SK-N-SH (cell line): ENCODE data around the gene VPS18. TPM values are rescaled to one million over a fixed set of nuclear protein-coding genes. Genes with fewer than 3 reads are reported as not detected.

ENCODE experiments used
- CTCF ChIA-PET: fragments of 300-600, 350-600 bp; formaldehyde crosslinking; extraction: SDS; loops from one replicate; lab custom pipeline; 2021; lab: Yijun Ruan, JAX
- POLR2A ChIA-PET: fragments of 350-600 bp; sonication (Branson Sonifier 250); formaldehyde crosslinking; extraction: SDS; loops from one replicate; lab custom pipeline; 2020; ENCODE audit warnings: antibody characterized with exemption, inconsistent platforms; lab: Yijun Ruan, JAX
- DNase-seq: peaks from one replicate; pipeline ENCODE4 v3.0.0; 2012
- H2AFZ ChIP-seq: fragments of 200-600 bp; sonication (generic); 2 replicates; pipeline ENCODE4 v1.8.1; 2016; ENCODE audit warnings: antibody characterized with exemption, mild to moderate bottlenecking, low read depth
- H3F3A ChIP-seq: fragments of 200-600 bp; sonication (generic); replicated peaks from 2 replicates; pipeline ENCODE3; 2016; ENCODE audit warnings: antibody characterized with exemption, mild to moderate bottlenecking; ENCODE audit not compliant: insufficient read depth
- H3K27ac ChIP-seq, 2 experiments: fragments of 200-500 bp in 1 of 2; fragments of 200-600 bp in 1 of 2; sonication (Bioruptor generic) in 1 of 2; sonication (generic), shearing (Covaris generic) in 1 of 2; 2 replicates each; pipeline versions ENCODE4 v1.5.1 to v1.6.1; 2014 to 2016; ENCODE audit warnings: low read depth in 2 of 2, inconsistent platforms in 1 of 2, low read length in 1 of 2, mild to moderate bottlenecking in 1 of 2, mixed read lengths in 1 of 2
- H3K27me3 ChIP-seq: fragments of 200-600 bp; sonication (generic), shearing (Covaris generic); 2 replicates; pipeline ENCODE4 v1.6.1; 2016; ENCODE audit warnings: mixed run types; ENCODE audit not compliant: insufficient read depth
- H3K36me3 ChIP-seq, 2 experiments: fragments of 200-500 bp in 1 of 2; fragments of 200-600 bp in 1 of 2; sonication (Bioruptor generic) in 1 of 2; sonication (generic) in 1 of 2; replicated peaks in 1 of 2; 2 replicates each; pipeline versions ENCODE3 to v1.5.1; 2014 to 2016; ENCODE audit warnings: low read length in 1 of 2, mild to moderate bottlenecking in 1 of 2; ENCODE audit not compliant: insufficient read depth in 2 of 2, control insufficient read depth in 1 of 2
- H3K4me1 ChIP-seq, 2 experiments: fragments of 200-500 bp in 1 of 2; fragments of 200-600 bp in 1 of 2; sonication (Bioruptor generic) in 1 of 2; sonication (generic), shearing (Covaris generic) in 1 of 2; 2 replicates each; pipeline versions ENCODE4 v1.5.1 to v1.6.1; 2014 to 2016; ENCODE audit warnings: low read depth in 1 of 2, low read length in 1 of 2, mixed run types in 1 of 2; ENCODE audit not compliant: insufficient read depth in 2 of 2, control insufficient read depth in 1 of 2
- H3K4me2 ChIP-seq: fragments of 200-600 bp; sonication (generic), shearing (Covaris generic); 2 replicates; pipeline ENCODE4 v1.6.1; 2017; ENCODE audit warnings: mixed run types
- H3K4me3 ChIP-seq, 2 experiments: fragments of 200-500 bp in 1 of 2; fragments of 200-600 bp in 1 of 2; sonication (Bioruptor generic) in 1 of 2; sonication (generic), shearing (Covaris generic) in 1 of 2; 2 replicates each; pipeline versions ENCODE4 v1.5.1 to v1.8.1; 2014 to 2016; ENCODE audit warnings: low read depth in 2 of 2, inconsistent platforms in 1 of 2, low read length in 1 of 2, mild to moderate bottlenecking in 1 of 2, mixed read lengths in 1 of 2, moderate library complexity in 1 of 2
- H3K79me2 ChIP-seq: fragments of 200-600 bp; sonication (generic); 2 replicates; pipeline ENCODE4 v1.8.1; 2017; ENCODE audit warnings: mild to moderate bottlenecking; ENCODE audit not compliant: insufficient read depth
- H3K9ac ChIP-seq: fragments of 200-600 bp; sonication (generic); 2 replicates; pipeline ENCODE4 v1.6.1; 2017; ENCODE audit warnings: mixed run types
- H3K9me2 ChIP-seq: fragments of 200-600 bp; sonication (generic); 2 replicates; pipeline ENCODE4 v1.6.1; 2017; ENCODE audit warnings: mixed run types
- H3K9me3 ChIP-seq: fragments of 200-600 bp; sonication (generic); 2 replicates; pipeline ENCODE4 v1.6.1; 2017; ENCODE audit warnings: mixed run types, mild to moderate bottlenecking, moderate library complexity
- H4K20me1 ChIP-seq: fragments of 200-600 bp; sonication (generic); 2 replicates; pipeline ENCODE4 v1.6.1; 2017; ENCODE audit warnings: mild to moderate bottlenecking, mixed run types; ENCODE audit not compliant: insufficient read depth
- EP300 ChIP-seq, 2 experiments: IDR thresholded peaks; 2 replicates each; pipeline versions ENCODE4 v1.4.0 to v1.6.1; 2012; ENCODE audit warnings: borderline replicate concordance in 1 of 2, low read depth in 1 of 2, low read length in 1 of 2
- EZH2phosphoT487 ChIP-seq: fragments of 200-600 bp; sonication (generic); IDR thresholded peaks from 2 replicates; pipeline ENCODE4 v1.6.1; 2017; ENCODE audit warnings: low read depth, mixed run types, mild to moderate bottlenecking, antibody characterized with exemption, moderate library complexity, borderline replicate concordance
- FOSL2 ChIP-seq: IDR thresholded peaks from 2 replicates; pipeline ENCODE4 v1.4.0; 2012; ENCODE audit warnings: low read depth, mild to moderate bottlenecking, moderate library complexity, borderline replicate concordance
- FOXJ3 ChIP-seq: sonication (generic); formaldehyde crosslinking; IDR thresholded peaks from 2 replicates; pipeline ENCODE4 v1.5.1; 2020; ENCODE audit warnings: mild to moderate bottlenecking, missing genetic modification reagents
- FOXM1 ChIP-seq: IDR thresholded peaks from 2 replicates; pipeline ENCODE4 v1.4.0; 2012; ENCODE audit warnings: low read depth, mild to moderate bottlenecking
- GABPA ChIP-seq: IDR thresholded peaks from 2 replicates; pipeline ENCODE4 v1.4.0; 2012; ENCODE audit warnings: low read depth, mild to moderate bottlenecking
- JUND ChIP-seq: IDR thresholded peaks from 2 replicates; pipeline ENCODE4 v1.4.0; 2012
- NRF1 ChIP-seq: IDR thresholded peaks from 2 replicates; pipeline ENCODE4 v1.6.1; 2012; ENCODE audit warnings: low read depth, mild to moderate bottlenecking, low read length
- POLR2AphosphoS5 ChIP-seq: IDR thresholded peaks from 2 replicates; pipeline ENCODE4 v1.6.1; 2012; ENCODE audit warnings: low read depth, low read length
- RAD21 ChIP-seq: IDR thresholded peaks from 2 replicates; pipeline ENCODE4 v1.6.1; 2012; ENCODE audit warnings: mild to moderate bottlenecking, low read length
- TEAD4 ChIP-seq: IDR thresholded peaks from 2 replicates; pipeline ENCODE4 v1.4.0; 2012; ENCODE audit warnings: mild to moderate bottlenecking, borderline replicate concordance; ENCODE audit not compliant: insufficient read depth
- ZBTB33 ChIP-seq: IDR thresholded peaks from 2 replicates; pipeline ENCODE4 v1.4.0; 2012; ENCODE audit warnings: low read depth, borderline replicate concordance
- WGBS: methylation state at CpG from one replicate; pipeline ENCODE4 v1.1.6; 2017; ENCODE audit warnings: low lambda C conversion rate; 5-methylcytosine and 5-hydroxymethylcytosine counted together
- polyA plus RNA-seq, 3 experiments: library from polyadenylated mRNA; depleted of rRNA; stranded (reverse); fragments of >200 nt; gene quantifications; 2 replicates each; pipeline ENCODE4 v1.2.3, GENCODE V29; 2012
- TF ChIP-seq, protein P1 (sequence below): IDR thresholded peaks from 2 replicates; pipeline ENCODE4 v1.6.1; 2012; ENCODE audit warnings: mild to moderate bottlenecking, low read depth, low read length, moderate library complexity

Gene VPS18
- polyA plus RNA-seq, 1 of the 3 experiments (the other 2 are of a cell fraction) = 14.1 TPM

- H3K9me3 ChIP-seq = no peaks in the 10 kb centered on the region
- POLR2A ChIA-PET = no interaction called here
- H3K27ac ChIP-seq = no peak overlapping the region
- no peaks in the 10 kb centered on the region for H3K9me2 ChIP-seq
- no peak overlapping the region for H3K9ac ChIP-seq
- TF ChIP-seq ZBTB33 (no peak), TEAD4 (no peak), RAD21 (0 out of 2 replicates have a peak, but pooled peaks have one; percentile 10), POLR2AphosphoS5 (no peak), FOXJ3 (no peak)
- no peak overlapping the region for H2AFZ ChIP-seq
- H3K4me3 ChIP-seq = no peak overlapping the region
- H3K27me3 ChIP-seq = no peaks in the 10 kb centered on the region
- no peaks in the 10 kb centered on the region for H3F3A ChIP-seq
- H3K79me2 ChIP-seq = no peaks in the 10 kb centered on the region
- CTCF ChIA-PET = interaction anchor here (0.9 to 33.6 kb wide), 6 partner anchors 9 to 108 kb away, joined by 3 to 675 read pairs (median 15); partner anchors contain the start of genes DLL4 and VPS18
- H3K36me3 ChIP-seq = no peaks in the 10 kb centered on the region
- no peaks in the 10 kb centered on the region for H4K20me1 ChIP-seq
- 95% methylated on average over 8 of the region's 8 CpGs for WGBS
- peaks cover 0 to 20% of the 10 kb centered on the region in 2 experiments; a peak in 1 of 4 replicates for H3K4me1 ChIP-seq
- H3K4me2 ChIP-seq = no peak overlapping the region
- DNase-seq = no peak
These were observed 20.2 kb downstream of the VPS18 start for GRCh38 chr15:40914486-40914885.

DNA sequence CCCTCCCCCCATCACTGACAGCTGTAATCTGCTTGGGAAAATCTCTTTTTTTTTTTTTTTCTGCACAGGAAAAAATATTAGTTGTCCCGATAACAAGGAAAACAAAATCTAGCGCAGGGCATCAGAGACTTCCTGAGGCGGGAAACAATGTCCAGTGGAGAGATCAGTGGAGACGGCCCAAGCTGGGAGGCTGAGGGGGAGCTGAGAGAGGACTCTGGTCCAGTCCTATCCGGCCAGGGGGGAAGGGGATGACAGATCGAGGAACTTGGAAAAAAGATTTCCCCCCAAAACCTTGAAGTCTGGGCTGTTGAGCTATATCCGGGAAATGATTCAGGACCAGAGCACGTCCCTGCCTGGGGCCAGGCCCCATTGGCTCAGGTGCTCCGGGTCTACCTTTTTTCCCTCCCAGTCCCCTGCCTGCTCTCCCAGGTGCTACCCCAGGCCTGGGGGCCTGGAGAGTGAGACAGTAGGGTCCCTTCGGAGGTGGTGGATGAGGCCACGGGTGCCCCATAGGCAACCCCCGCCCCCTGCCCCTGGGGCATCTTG, 20.9 kb downstream of the VPS18 start:
- Histone ChIP-seq H3K36me3 (no peaks in the 10 kb centered on the region), H3K79me2 (no peaks in the 10 kb centered on the region), H3K4me1 (peaks cover 0 to 14% of the 10 kb centered on the region in 2 experiments; a peak in 1 of 4 replicates), H2AFZ (no peak overlapping the region), H3F3A (no peaks in the 10 kb centered on the region), H3K27ac (no peak overlapping the region), H3K4me3 (no peak overlapping the region), H3K9ac (no peak overlapping the region), H3K9me3 (no peaks in the 10 kb centered on the region), H3K4me2 (no peak overlapping the region), H4K20me1 (no peaks in the 10 kb centered on the region), H3K9me2 (no peaks in the 10 kb centered on the region), H3K27me3 (no peaks in the 10 kb centered on the region)
- DNase-seq = no peak
- POLR2A ChIA-PET = interaction anchor here (1.2 kb wide), 1 partner anchor 13 kb away, joined by 3 read pairs; no protein-coding TSS in a partner anchor
- 84% methylated on average over 11 of the region's 12 CpGs for WGBS
- CTCF ChIA-PET = interaction anchor here (0.9 to 33.6 kb wide), 8 partner anchors 9 to 269 kb away, joined by 3 to 675 read pairs (median 4); partner anchors contain the start of genes DLL4 and VPS18
- TF ChIP-seq GABPA (no peak), EZH2phosphoT487 (no peak), NRF1 (no peak)

- ChIA-PET POLR2A (interaction anchor here (1.2 kb wide), 1 partner anchor 13 kb away, joined by 3 read pairs; no protein-coding TSS in a partner anchor), CTCF (interaction anchor here (0.9 to 33.6 kb wide), 6 partner anchors 14 to 269 kb away, joined by 3 to 675 read pairs (median 15); partner anchors contain the start of genes DLL4 and VPS18)
- no peak for TF ChIP-seq JUND
- no peak for TF ChIP-seq EP300 (IDR thresholded peaks at IDR 0.05; ENCODE audit: borderline replicate concordance in 1 of 2, low read depth in 1 of 2, low read length in 1 of 2)
- TF ChIP-seq, protein P1, sequence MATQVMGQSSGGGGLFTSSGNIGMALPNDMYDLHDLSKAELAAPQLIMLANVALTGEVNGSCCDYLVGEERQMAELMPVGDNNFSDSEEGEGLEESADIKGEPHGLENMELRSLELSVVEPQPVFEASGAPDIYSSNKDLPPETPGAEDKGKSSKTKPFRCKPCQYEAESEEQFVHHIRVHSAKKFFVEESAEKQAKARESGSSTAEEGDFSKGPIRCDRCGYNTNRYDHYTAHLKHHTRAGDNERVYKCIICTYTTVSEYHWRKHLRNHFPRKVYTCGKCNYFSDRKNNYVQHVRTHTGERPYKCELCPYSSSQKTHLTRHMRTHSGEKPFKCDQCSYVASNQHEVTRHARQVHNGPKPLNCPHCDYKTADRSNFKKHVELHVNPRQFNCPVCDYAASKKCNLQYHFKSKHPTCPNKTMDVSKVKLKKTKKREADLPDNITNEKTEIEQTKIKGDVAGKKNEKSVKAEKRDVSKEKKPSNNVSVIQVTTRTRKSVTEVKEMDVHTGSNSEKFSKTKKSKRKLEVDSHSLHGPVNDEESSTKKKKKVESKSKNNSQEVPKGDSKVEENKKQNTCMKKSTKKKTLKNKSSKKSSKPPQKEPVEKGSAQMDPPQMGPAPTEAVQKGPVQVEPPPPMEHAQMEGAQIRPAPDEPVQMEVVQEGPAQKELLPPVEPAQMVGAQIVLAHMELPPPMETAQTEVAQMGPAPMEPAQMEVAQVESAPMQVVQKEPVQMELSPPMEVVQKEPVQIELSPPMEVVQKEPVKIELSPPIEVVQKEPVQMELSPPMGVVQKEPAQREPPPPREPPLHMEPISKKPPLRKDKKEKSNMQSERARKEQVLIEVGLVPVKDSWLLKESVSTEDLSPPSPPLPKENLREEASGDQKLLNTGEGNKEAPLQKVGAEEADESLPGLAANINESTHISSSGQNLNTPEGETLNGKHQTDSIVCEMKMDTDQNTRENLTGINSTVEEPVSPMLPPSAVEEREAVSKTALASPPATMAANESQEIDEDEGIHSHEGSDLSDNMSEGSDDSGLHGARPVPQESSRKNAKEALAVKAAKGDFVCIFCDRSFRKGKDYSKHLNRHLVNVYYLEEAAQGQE = no peak
- TF ChIP-seq FOXM1 = no peak
- no peak for TF ChIP-seq GABPA
- TF ChIP-seq RAD21 = no peak
- no peak for TF ChIP-seq FOSL2
These were observed 21.4 kb downstream of the VPS18 start for GRCh38 chr15:40915679-40916078.

More at GRCh38 chr15:40915679-40916078, 21.4 kb downstream of the VPS18 start:
- Histone ChIP-seq H3K9me2 (no peaks in the 10 kb centered on the region), H3K9me3 (no peaks in the 10 kb centered on the region), H3K9ac (no peak overlapping the region), H2AFZ (no peak overlapping the region), H3F3A (no peaks in the 10 kb centered on the region), H3K4me1 (peaks cover 0 to 10% of the 10 kb centered on the region in 2 experiments; a peak in 1 of 4 replicates), H3K4me2 (no peak overlapping the region), H3K36me3 (no peaks in the 10 kb centered on the region), H4K20me1 (no peaks in the 10 kb centered on the region), H3K4me3 (no peak overlapping the region), H3K79me2 (no peaks in the 10 kb centered on the region), H3K27me3 (no peaks in the 10 kb centered on the region), H3K27ac (no peak overlapping the region)
- WGBS = 86% methylated on average over 1 of the region's 6 CpGs
- DNase-seq = no peak
